BE2C (cell line): Measurements from ENCODE around the gene SPAG16.
A peak's percentile ranks its signal among the peaks of the same experiment; 100 is the strongest.

Experiments used
- DNase-seq: peaks from one replicate; pipeline ENCODE4 v3.0.0-alpha.2; 2020
- H3K27me3 ChIP-seq: fragments of 250-450 bp; sonication (Bioruptor Pico); 2 replicates; pipeline ENCODE4 v1.5.1; 2020; ENCODE audit warnings: mild to moderate bottlenecking
- H3K36me3 ChIP-seq: fragments of 250-450 bp; sonication (Bioruptor Pico); 2 replicates; pipeline ENCODE4 v1.5.1; 2020; ENCODE audit warnings: mild to moderate bottlenecking
- H3K4me1 ChIP-seq: fragments of 250-450 bp; sonication (Bioruptor Pico); 2 replicates; pipeline ENCODE4 v1.5.1; 2020
- H3K4me3 ChIP-seq: 2 replicates; pipeline ENCODE4 v1.5.1; 2011; ENCODE audit warnings: low read depth, low read length
- H3K9me3 ChIP-seq: fragments of 250-450 bp; sonication (Bioruptor Pico); 2 replicates; pipeline ENCODE4 v1.5.1; 2020
- TF ChIP-seq, protein P1 (sequence below): IDR thresholded peaks from 2 replicates; pipeline ENCODE4 v1.5.1; 2012; ENCODE audit warnings: mild to moderate bottlenecking, low read depth, low read length

SPAG16 gene

GRCh38 chr2:213722565-213722964, 438.3 kb downstream of the SPAG16 start:
- DNase-seq: no peak
- H3K4me3 ChIP-seq: no peak overlapping the region
- peaks cover 17% of the 10 kb centered on the region for H3K4me1 ChIP-seq
- H3K9me3 ChIP-seq: no peaks in the 10 kb centered on the region; the same call in 1 of the 2 replicates
- H3K27me3 ChIP-seq: no peaks in the 10 kb centered on the region
- TF ChIP-seq, protein P1, sequence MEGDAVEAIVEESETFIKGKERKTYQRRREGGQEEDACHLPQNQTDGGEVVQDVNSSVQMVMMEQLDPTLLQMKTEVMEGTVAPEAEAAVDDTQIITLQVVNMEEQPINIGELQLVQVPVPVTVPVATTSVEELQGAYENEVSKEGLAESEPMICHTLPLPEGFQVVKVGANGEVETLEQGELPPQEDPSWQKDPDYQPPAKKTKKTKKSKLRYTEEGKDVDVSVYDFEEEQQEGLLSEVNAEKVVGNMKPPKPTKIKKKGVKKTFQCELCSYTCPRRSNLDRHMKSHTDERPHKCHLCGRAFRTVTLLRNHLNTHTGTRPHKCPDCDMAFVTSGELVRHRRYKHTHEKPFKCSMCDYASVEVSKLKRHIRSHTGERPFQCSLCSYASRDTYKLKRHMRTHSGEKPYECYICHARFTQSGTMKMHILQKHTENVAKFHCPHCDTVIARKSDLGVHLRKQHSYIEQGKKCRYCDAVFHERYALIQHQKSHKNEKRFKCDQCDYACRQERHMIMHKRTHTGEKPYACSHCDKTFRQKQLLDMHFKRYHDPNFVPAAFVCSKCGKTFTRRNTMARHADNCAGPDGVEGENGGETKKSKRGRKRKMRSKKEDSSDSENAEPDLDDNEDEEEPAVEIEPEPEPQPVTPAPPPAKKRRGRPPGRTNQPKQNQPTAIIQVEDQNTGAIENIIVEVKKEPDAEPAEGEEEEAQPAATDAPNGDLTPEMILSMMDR: no peak
- no peaks in the 10 kb centered on the region for H3K36me3 ChIP-seq

GRCh38 chr2:213723041-213723560, 438.8 kb downstream of the SPAG16 start:
- Histone ChIP-seq H3K4me1 (peaks cover 17% of the 10 kb centered on the region), H3K9me3 (no peaks in the 10 kb centered on the region; the same call in 1 of the 2 replicates), H3K36me3 (no peaks in the 10 kb centered on the region), H3K27me3 (no peaks in the 10 kb centered on the region), H3K4me3 (no peak overlapping the region)
- TF ChIP-seq, protein P1: peak; percentile 31; the same call in 1 of the 2 replicates
- DNase-seq: peak; percentile 25

DNA sequence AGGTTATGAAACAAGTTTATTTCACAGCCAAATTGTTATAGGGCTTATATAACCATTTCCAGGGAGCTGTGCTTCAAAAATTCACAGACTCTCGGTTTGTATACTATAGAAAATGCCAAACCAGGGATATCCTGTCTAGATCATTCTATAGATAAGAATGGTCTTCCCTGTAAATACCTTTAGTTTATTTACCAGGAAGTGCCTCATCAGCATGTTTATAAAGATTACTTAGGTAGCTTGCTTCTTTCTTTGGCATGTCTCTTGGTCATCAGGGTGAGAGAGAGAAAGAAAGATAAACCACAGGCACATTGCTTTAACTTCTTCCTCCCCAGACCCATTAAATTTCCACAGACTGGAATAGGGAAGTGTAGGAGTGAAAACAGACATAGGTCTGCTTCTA, 439.4 kb downstream of the SPAG16 start:
- Histone ChIP-seq H3K27me3 (no peaks in the 10 kb centered on the region), H3K4me1 (peaks cover 17% of the 10 kb centered on the region), H3K4me3 (no peak overlapping the region), H3K36me3 (no peaks in the 10 kb centered on the region), H3K9me3 (no peaks in the 10 kb centered on the region; the same call in 1 of the 2 replicates)
- no peak for DNase-seq
- TF ChIP-seq, protein P1: no peak

GRCh38 chr2:213726101-213726500, 441.8 kb downstream of the SPAG16 start:
- H3K9me3 ChIP-seq: no peaks in the 10 kb centered on the region
- no peak overlapping the region for H3K4me3 ChIP-seq
- no peaks in the 10 kb centered on the region for H3K27me3 ChIP-seq
- DNase-seq: no peak
- no peaks in the 10 kb centered on the region for H3K36me3 ChIP-seq
- TF ChIP-seq, protein P1: peak; percentile 24
- H3K4me1 ChIP-seq: peaks cover 26% of the 10 kb centered on the region

- TF ChIP-seq, protein P1: no peak
- no peaks in the 10 kb centered on the region for H3K9me3 ChIP-seq
- DNase-seq: no peak
- no peaks in the 10 kb centered on the region for H3K27me3 ChIP-seq
- H3K4me3 ChIP-seq: no peak overlapping the region
- H3K4me1 ChIP-seq: peaks cover 15% of the 10 kb centered on the region
- H3K36me3 ChIP-seq: no peaks in the 10 kb centered on the region
Observed at GRCh38 chr2:213733893-213734292, 449.6 kb downstream of the SPAG16 start.

DNA sequence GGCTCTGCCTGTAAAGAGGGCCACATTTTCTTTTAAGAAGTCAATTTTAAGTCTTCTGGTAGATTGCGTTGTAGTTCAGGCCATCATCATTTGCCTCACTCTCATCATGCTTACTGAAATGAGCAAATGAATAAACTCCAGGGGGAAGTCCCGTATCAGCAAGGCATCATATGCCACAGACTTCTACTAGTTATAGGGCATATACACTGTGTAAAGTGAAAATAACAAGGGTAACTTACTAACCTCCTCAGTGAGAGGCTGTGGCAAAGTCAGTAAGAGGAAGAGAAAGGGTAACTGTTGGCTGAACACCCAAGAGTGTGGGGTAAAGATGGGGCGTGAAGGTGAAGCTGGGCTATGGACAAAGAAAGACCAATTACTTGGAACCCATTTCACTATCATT, 456.2 kb downstream of the SPAG16 start:
- TF ChIP-seq, protein P1: no peak
- no peaks in the 10 kb centered on the region for H3K27me3 ChIP-seq

More for the DNA sequence above, 456.2 kb downstream of the SPAG16 start:
- no peak for DNase-seq
- H3K9me3 ChIP-seq: no peaks in the 10 kb centered on the region
- peaks cover 2% of the 10 kb centered on the region; the same call in 1 of the 2 replicates for H3K4me1 ChIP-seq
- H3K4me3 ChIP-seq: no peak overlapping the region
- H3K36me3 ChIP-seq: no peaks in the 10 kb centered on the region
